Measurements from ENCODE around the gene SMIM28.
A peak's percentile ranks its signal among the peaks of the same experiment; 100 is the strongest.
"Not testable (repeated sequence)": the region's sequence is repeated elsewhere in the genome, so short reads cannot be mapped to it uniquely, and the experiment has no call there.

The SMIM28 gene

GRCh38 chr6:138377844-138378243 is at the start of gene SMIM28:
SMIM28 (plus strand) TSS chr6:138377905; CDS start chr6:138378073, 168 bp downstream.
- DNase-seq = no peak

GRCh38 chr6:138328210-138328609 is 49.5 kb upstream of the SMIM28 start:
- DNase-seq = no peak

GRCh38 chr6:138330763-138331162 is 46.9 kb upstream of the SMIM28 start:
- no peak for DNase-seq

- no peak for DNase-seq
These were observed 46.3 kb upstream of the SMIM28 start for GRCh38 chr6:138331444-138331843.

- DNase-seq = no peak
These were observed 45.7 kb upstream of the SMIM28 start for GRCh38 chr6:138331984-138332383.

- DNase-seq = no peak
These were observed 43.7 kb upstream of the SMIM28 start for GRCh38 chr6:138334000-138334399.

- no peak for DNase-seq
These were observed 42.7 kb upstream of the SMIM28 start for GRCh38 chr6:138334963-138335362.

- DNase-seq = no peak
These were observed 41.5 kb upstream of the SMIM28 start for GRCh38 chr6:138336221-138336620.

GRCh38 chr6:138337076-138337475 is 40.6 kb upstream of the SMIM28 start:
- DNase-seq = no peak

- no peak for DNase-seq
These were observed 38.7 kb upstream of the SMIM28 start for GRCh38 chr6:138339024-138339423.

- DNase-seq = no peak
These were observed 36.5 kb upstream of the SMIM28 start for GRCh38 chr6:138341176-138341575.

- DNase-seq = no peak
These were observed 34.6 kb upstream of the SMIM28 start for GRCh38 chr6:138343112-138343511.

- DNase-seq = no peak
These were observed 32.0 kb upstream of the SMIM28 start for GRCh38 chr6:138345565-138346285.

GRCh38 chr6:138346302-138347195 is 31.2 kb upstream of the SMIM28 start:
- peak; percentile 68 for DNase-seq

- no peak for DNase-seq
These were observed 29.8 kb upstream of the SMIM28 start for GRCh38 chr6:138347864-138348263.

GRCh38 chr6:138349891-138350290 is 27.8 kb upstream of the SMIM28 start:
- DNase-seq = peak; percentile 53

- DNase-seq = no peak
These were observed 19.8 kb upstream of the SMIM28 start for GRCh38 chr6:138357928-138358327.

GRCh38 chr6:138368684-138369083 is 9.0 kb upstream of the SMIM28 start:
- not testable (repeated sequence) for DNase-seq

GRCh38 chr6:138370631-138371451 is 6.9 kb upstream of the SMIM28 start:
- no peak for DNase-seq

GRCh38 chr6:138371452-138371711 is 6.3 kb upstream of the SMIM28 start:
- DNase-seq = no peak

- DNase-seq = peak; percentile 21
These were observed 6.0 kb upstream of the SMIM28 start for GRCh38 chr6:138371720-138372119.

- peak; percentile 29 for DNase-seq
These were observed 4.8 kb upstream of the SMIM28 start for GRCh38 chr6:138372711-138373463.

- no peak for DNase-seq
These were observed 3.5 kb upstream of the SMIM28 start for GRCh38 chr6:138374230-138374629.
